GM19035 (cell line): ENCODE measurements around the gene RNF111.
"Not testable (repeated sequence)": the region's sequence is repeated elsewhere in the genome, so short reads cannot be mapped to it uniquely, and the experiment has no call there.

Experiments
- ATAC-seq: cut with Tn5 transposase; IDR thresholded peaks from one replicate; pipeline ENCODE4 v1.9.1; 2021; ENCODE audit not compliant: unreplicated experiment

RNF111 gene

GRCh38 chr15:59127255-59127654 lies 139.8 kb downstream of the RNF111 start:
- ATAC-seq: not testable (repeated sequence)

- no peak for ATAC-seq
Measured at GRCh38 chr15:59131456-59131855, 144.0 kb downstream of the RNF111 start.

- no peak for ATAC-seq
Measured at GRCh38 chr15:59131969-59132562, 144.6 kb downstream of the RNF111 start.

GRCh38 chr15:59133929-59134427 lies 146.5 kb downstream of the RNF111 start:
- ATAC-seq: no peak

- ATAC-seq: no peak
Measured at GRCh38 chr15:59137566-59137965, 150.1 kb downstream of the RNF111 start.

GRCh38 chr15:59138243-59138642 lies 150.8 kb downstream of the RNF111 start:
- peak; percentile 64 for ATAC-seq

GRCh38 chr15:59140422-59141226 lies 153.2 kb downstream of the RNF111 start:
- ATAC-seq: no peak

- no peak for ATAC-seq
Measured at GRCh38 chr15:59143281-59143680, 155.8 kb downstream of the RNF111 start.

GRCh38 chr15:59144594-59144993 lies 157.1 kb downstream of the RNF111 start:
- not testable (repeated sequence) for ATAC-seq
